ENCODE data around the gene RCC2. TPM values are rescaled to one million over a fixed set of nuclear protein-coding genes. Genes with fewer than 3 reads are reported as not detected.
A peak's percentile ranks its signal among the peaks of the same experiment; 100 is the strongest.
"Not testable (repeated sequence)": the region's sequence is repeated elsewhere in the genome, so short reads cannot be mapped to it uniquely, and the experiment has no call there.

Gene RCC2
- polyA plus RNA-seq, 3 donors: 11.2 to 25.9 (median 19.6) TPM

DNA sequence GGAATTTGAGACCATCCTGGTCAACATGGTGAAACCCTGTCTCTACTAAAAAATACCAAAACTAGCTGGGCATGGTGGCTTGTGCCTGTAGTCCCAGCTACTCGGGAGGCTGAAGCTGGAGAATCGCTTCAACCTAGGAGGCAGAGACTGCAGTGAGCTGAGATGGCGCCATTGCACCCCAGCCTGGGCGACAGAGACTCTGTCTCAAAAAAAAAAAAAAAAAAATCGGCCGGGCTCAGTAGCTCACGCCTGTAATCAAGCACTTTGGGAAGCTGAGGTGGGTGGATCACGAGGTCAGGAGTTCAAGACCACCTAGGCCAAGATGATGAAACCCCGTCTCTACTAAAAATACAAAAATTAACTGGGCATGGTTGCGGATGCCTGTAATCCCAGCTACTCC lies 12.7 kb upstream of the RCC2 start:
- WGBS, 3 donors: 47 to 69% (median 54%) methylated on average over 8 to 10 of the region's 10 CpGs
- H3K27ac ChIP-seq (ENCODE audit: low read depth, low read length): not testable (repeated sequence)

DNA sequence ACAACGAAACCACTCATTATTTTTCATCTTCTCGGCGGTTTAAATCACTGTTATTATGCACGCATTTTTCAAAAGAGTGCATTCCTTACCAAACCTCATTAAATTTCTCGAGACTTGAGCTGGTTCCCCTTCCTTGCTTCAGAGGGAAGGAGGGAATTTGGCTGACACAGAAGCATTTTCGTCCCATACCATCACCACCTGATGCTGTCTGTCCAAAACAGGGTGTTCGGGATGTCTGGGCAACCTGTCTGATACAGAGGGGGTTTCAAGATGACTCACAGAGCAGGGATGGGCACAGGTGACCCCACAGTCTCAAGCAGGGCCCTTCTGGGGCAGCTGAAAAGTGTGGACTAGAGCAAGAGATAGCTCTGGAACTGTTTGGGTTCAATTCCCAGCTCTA lies 12.3 kb upstream of the RCC2 start:
- H3K27ac ChIP-seq (ENCODE audit: low read depth, low read length): no peak overlapping the region
- WGBS, 3 donors: 79 to 80% (median 79%) methylated on average over 7 of the region's 7 CpGs

DNA sequence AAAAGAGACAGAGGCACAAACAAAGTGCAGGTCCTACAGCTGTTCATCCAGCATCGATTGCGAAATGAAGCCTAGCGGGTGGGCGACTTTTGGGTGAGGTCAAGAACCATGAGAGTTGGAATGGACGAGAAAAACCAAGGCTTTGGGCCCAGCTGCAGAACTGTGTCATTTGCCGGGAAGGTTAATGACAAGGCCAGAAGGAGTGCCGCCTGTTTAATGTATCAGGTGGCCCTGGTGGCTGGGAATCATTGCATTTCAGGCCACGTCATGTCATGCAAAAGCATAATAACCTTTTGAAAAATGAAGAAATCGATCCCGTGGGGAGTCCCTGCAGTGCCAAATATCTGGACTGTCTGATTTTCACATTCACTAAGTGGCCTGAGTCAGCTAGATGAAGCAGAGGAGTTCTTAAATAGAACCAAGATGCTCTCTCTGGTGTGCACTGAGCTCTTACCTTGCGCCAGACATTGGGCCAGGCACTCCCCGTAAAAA lies 8.1 kb upstream of the RCC2 start:
- 72 to 75% (median 72%) methylated on average over 12 of the region's 12 CpGs for WGBS, 3 donors
- H3K27ac ChIP-seq (ENCODE audit: low read depth, low read length): no peak overlapping the region

DNA sequence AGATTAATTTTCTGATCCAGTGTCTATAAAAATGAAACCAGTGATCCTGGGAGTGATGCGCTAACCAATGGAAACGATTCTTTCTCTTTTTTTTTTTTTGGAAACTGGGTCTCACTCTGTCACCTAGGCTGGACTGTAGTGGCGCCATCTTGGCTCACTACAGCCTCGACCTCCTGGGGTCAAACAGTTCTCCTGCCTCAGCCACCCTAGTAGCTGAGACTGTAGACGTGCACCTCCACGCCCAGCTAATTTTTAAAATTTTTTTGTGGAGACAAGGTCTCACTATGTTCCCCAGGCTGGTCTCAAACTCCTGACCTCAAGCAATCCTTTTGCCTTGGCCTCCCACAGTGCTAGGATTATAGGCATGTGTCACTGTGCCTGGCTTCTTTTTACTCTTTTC lies 3.4 kb upstream of the RCC2 start:
- WGBS, 3 donors: 84 to 85% (median 85%) methylated on average over 6 of the region's 6 CpGs
- H3K27ac ChIP-seq (ENCODE audit: low read depth, low read length): no peak overlapping the region

DNA sequence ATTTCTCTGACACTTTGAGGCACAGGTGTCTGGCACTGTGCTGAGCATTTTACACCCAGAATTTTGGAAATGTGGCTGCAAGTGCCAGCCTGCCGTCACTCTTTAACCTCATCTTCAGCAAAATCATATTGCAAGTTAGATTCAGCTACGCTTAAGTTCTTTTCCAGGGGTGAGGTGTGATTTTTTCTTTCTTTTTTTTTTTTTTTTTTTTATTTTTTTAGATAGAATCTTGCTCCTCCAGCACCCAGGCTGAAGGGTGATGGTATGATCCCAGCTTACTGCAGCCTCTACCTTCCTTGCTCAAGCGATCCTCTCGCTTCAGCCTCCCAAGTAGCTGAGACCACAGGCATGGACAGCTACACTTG lies 2.5 kb upstream of the RCC2 start:
- 90 to 95% (median 92%) methylated on average over 4 of the region's 4 CpGs for WGBS, 3 donors
- no peak overlapping the region for H3K27ac ChIP-seq (ENCODE audit: low read depth, low read length)

DNA sequence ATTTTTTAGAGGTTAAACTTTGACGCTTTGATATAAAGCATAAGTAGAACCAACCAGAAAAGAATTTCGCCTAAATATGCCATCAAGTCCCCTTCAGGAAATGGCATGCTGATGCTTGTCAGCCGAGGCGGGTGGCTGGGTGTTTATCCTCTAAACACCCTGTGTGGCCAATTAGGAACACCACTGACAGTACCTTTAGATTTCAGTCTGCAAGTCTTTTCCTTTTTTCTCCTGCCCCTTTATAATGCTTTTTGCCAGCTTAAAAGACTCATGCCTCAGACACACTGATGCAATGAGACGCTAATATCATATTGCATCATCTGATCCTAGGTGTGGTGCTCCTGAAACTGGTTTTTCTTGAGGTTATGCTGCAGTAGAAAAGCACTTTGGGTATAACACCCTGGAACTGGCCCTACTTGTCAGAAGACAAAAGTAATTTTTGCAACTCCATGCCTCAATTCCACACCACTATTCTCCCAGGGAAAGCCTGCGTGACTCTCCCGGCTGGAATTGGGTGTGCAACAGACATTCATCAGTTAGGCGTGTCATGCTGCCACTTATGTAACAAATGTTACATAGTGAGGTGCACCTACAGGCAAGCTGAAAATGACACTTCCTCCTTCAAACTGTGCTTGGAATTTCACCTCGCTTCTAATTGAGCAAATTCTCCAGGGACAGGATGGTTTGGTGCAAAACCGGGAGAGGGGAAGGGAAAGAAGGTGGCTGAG lies 2.0 kb upstream of the RCC2 start:
- 44 to 57% (median 56%) methylated on average over 10 of the region's 10 CpGs for WGBS, 3 donors
- H3K27ac ChIP-seq (ENCODE audit: low read depth, low read length): no peak overlapping the region

DNA sequence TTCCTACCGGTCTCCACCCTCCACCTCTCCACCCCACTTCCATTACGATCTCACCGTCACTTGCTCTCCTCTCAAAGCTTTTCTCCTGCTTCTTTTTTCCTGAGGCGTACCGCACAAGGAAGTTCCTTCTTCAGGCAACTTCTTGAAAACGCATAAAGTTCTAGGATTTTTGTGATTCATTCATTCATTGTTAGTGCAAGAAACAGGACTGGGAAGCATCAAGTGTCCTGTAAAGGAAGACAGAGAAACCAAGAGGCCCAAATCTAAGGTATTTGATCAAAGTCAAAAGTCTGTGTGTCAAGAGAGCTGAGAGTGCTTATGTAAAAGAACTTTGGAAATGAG lies 1.3 kb upstream of the RCC2 start:
- no peak overlapping the region for H3K27ac ChIP-seq (ENCODE audit: low read depth, low read length)
- WGBS, 3 donors: 64 to 90% (median 65%) methylated on average over 6 of the region's 6 CpGs

DNA sequence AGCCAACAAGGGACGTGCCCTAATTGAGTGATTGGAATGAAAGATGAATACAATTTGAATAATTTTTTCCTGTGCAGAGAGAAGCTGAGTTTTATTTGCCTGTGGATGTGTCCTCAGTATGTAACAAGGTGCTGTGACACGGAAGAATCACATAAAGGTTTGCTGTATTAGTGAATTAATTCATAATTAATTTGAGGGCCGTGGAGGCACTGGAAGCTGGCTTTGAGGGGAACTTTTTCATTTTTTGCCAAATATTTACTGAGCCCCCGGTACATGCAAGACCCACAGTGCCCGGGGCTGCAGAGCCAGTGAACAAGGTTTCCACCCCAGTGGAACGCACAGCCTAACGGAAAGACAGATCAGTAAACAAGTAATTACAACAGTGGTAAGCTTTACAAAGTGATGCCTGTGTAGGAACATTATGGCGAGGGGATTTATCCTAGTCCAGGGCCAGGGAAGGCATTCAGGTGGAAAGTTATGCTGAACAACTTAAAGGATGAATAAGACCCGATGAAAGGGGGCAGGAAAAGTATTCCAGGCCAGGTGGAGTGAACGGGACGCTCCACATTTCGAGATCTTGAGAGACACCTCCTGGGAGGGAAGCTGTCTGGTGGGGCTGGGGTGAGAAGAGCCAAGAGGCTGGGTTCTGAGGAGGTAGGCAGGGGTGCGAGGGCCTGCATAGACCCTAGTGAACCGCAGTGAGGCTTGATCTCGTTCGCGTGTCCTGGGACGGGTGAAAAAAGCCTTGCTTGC lies 773 bp upstream of the RCC2 start:
- H3K27ac ChIP-seq (ENCODE audit: low read depth, low read length): no peak overlapping the region
- 63 to 64% (median 64%) methylated on average over 18 of the region's 18 CpGs for WGBS, 3 donors

DNA sequence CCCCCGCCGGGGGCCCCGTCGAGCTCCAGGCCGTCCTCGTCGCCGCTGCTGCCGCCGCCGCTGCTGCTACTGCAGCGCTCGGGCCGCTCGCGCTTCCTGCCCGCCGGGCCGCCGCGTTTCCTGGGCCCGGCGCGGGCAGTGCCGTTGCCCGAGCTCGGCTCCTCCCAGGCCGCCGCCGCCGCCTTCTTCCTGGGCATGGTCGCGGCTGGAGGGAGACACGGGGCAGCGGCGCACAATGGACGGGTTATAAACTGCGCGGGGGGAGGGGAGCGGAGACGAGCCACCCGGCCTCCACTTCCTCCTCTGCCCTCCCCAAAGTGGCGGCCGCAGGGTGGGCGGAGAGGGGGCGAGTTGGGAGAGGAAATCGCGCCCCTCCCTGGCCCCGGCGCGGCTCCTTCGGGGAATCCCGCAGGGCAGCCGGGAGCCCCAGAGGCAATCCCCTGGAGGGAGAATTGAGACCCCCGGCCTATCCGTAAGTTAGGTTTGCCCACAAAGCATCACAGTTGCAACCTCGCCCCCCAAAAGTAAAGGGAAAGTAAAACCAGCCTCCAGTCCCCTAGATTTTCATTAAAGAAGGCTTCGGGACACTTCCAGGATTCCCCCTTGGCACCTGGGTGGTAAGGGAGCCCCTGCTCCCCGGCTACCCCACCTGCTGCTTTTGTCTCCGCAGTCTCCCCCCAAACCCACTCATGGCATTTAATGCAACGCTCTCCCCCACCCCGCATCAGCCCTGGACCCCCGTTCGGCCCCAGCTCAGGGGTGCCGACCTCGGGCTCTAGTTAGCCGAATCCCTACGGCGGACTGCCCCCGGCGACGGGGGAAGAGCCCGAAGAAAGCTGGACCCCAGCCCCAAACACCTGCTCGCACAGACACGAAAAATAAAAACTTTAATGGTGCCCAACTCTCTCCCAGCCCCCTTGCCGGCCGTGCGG lies 893 bp downstream of the RCC2 start:
- peak overlapping the region; percentile 24 for H3K27ac ChIP-seq (ENCODE audit: low read depth, low read length)
- 0 to 1% (median 1%) methylated on average over 64 to 78 of the region's 78 CpGs for WGBS, 3 donors

DNA sequence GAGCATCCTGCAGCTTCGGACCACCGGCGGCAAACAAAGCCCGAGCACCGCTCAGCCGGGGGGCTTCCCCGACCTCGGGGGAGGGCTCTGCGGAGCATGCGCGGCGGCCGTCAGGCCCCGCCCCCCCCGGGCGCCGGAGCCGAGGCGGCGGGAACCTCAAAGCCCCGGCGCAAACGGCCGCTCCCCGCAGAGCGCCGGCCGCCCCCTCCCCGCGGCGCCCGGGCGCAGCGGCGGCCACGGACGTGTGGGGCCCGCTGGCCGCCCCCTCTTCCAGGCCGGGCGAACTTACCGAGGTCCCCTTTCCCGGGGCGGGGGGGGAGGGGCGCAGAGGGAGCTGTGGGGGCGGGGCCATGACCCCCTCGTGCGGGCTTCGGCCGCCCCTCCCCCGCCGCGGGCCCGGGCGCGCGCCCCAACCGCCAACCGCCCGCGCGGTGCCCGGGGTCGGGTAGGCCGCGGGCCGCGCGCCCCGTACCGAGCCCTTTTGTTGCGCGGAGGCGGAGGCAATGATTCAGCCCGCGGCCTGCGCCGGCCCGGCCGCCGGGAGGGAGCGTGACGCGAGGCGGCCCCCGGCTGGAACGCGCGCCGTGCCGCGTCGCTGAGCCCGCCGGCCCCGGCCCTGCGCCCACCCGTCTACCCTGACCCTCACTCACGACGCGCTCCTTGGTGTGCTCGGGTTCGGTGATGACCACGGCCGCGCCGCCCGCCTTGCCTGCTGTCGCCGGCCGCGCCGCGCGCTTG lies 1.7 kb downstream of the RCC2 start:
- H3K27ac ChIP-seq (ENCODE audit: low read depth, low read length): peak overlapping the region; percentile 13
- 0 to 1% (median 0%) methylated on average over 27 to 112 of the region's 115 CpGs for WGBS, 3 donors

DNA sequence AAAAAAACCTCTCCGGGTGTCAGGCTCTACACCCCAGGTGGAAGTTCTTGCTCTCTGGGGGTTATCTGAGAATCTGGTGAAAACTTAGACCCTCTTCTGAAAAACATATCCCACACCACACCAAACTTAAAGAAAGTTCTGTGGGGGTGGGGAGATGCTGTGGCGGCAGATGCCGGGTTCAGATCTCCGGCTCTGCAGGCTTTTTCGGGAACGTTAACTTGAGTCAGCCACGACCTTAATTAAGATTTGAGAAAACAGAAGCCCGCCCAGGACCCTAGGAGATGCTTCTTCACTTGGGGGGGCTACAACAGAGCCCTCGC lies 2.3 kb downstream of the RCC2 start:
- H3K27ac ChIP-seq (ENCODE audit: low read depth, low read length): no peak overlapping the region

DNA sequence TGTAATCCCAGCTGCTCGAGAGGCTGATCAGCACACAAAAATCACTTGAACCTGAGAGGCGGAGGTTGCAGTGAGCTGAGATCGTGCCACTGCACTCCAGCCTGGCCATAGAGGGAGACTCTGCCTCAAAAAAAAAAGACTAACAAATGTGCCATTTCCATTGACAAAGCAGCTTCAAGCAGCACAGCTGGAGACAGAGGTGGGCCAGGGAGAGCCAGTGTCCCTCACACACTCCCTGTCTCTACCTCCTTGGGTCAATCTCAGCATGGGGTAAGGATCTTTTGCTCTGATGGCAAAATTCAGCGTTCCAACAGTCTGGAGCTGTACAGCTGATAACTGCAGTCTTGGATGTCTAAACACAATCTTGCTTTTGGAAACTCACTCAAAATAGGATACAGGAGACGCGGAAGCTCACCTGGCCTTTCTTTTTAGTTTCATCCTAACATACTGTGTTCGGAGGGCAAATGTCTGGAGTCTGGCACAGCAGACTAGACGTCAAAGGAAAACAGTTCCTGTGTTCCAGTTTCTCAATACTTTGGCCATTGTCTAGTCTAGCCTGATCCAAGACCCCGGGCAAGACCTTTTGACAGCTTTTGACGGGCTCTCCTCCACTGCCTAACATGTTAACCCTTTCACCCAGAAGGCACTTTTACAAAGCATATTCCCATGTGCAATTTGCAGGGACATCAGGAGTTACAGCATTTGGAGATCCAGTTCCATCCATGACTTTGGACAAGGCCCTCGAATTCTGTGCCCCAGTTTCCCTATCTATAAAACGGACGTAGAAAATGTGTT lies 2.9 kb downstream of the RCC2 start:
- H3K27ac ChIP-seq (ENCODE audit: low read depth, low read length): no peak overlapping the region
- WGBS, 3 donors: 45 to 50% (median 49%) methylated on average over 13 of the region's 13 CpGs

More for the DNA sequence above, 2.3 kb downstream of the RCC2 start:
- WGBS, 3 donors: 2 to 18% (median 2%) methylated on average over 9 of the region's 9 CpGs

DNA sequence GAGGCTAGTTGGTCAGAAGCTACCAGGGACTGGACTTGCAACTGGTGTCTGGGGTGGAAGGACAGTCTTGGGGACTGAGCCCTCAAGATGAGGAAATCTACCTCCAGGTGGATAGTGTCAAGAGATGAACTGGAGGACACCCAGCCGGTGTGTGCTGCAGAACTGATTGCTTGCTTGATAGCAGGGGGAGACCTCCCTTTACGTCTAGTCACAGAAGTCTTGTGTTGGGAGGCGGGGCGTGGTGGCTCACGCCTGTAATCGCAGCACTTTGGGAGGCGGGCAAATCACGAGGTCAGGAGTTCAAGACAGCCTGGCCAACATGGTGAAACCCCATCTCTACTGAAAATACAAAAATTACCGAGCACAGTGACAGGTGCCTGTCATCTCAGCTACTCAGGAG lies 4.9 kb downstream of the RCC2 start:
- WGBS, 3 donors: 75 to 89% (median 84%) methylated on average over 9 of the region's 9 CpGs
- no peak overlapping the region for H3K27ac ChIP-seq (ENCODE audit: low read depth, low read length)

DNA sequence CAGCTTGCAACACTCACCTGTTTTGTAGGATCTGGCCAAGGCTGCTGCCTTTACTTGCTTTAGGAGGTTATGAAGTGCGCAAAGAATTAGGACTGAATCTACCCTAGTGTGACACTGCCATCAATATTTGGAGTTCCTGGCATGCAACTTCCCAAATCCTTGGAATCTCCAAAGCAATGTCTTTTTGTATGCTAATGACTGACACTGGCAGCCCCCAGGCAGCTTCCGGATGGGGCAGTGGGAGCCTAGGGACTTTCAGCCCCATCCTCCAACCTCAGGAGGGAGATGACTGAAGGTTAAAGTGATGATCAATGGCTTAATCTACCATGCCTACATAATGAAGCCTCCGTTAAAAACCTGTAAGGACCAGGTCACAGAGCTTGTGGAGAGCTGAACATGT lies 5.5 kb downstream of the RCC2 start:
- WGBS, 3 donors: 80 to 88% (median 86%) methylated on average over 3 of the region's 3 CpGs
- no peak overlapping the region for H3K27ac ChIP-seq (ENCODE audit: low read depth, low read length)

DNA sequence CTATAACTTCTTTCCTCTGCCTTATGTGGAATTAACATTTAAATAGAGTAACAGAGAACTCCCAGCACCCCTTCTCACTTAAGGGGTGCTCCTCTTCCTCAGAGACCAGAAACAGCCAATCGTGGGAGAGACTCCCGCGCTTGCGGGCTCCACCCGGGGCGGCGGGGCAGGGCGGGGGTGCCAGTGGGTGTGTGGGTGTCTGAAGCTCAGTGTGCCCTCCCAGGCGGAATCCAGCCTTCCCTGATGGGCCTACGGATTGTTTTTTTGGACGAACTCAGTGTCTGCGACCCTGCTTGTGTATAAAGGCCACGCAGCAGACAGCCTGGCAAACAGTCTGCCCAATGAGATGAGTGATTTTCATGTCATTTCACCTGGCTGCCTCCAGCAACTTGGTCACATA lies 6.2 kb downstream of the RCC2 start:
- WGBS, 3 donors: 86 to 93% (median 88%) methylated on average over 13 of the region's 13 CpGs
- H3K27ac ChIP-seq (ENCODE audit: low read depth, low read length): no peak overlapping the region

DNA sequence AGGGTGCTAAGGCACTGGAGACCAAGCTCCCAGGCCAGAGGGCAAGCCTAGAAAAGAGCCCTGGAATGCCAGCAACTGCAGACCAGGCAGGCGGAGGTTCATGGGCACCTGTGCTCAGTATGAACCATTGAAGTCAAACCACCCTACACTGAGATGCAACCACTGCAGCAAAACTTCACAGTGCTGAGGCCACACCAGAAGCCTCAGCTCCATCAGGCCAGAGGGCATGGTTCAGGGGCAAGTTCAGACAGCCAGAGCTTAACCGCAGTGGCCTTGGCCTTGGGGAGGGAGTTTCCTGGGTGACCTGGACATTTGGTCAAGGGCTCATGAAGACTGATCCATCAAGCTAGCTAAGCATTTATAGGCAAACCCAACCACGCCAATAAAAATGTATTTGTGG lies 7.1 kb downstream of the RCC2 start:
- H3K27ac ChIP-seq (ENCODE audit: low read depth, low read length): no peak overlapping the region
- 92 to 97% (median 96%) methylated on average over 3 of the region's 3 CpGs for WGBS, 3 donors

DNA sequence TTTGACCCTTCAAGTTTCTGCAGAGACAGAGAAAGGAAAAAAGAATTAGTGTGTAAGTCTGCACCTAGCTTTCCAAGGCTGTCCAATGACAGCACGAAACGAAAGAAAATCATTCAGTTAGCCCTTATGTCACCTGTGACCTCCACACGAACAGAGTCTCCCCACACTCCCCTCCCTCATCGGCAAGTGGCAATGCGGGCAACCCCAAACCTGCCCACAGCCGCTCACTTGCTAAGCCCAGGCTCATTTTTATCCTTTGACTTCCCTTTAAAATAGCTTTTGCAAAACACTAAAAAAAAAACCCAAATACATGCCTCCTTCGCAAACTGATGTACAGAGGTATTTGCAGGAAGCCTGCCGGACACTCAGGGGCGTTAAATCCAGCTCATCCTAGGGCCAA lies 10.3 kb downstream of the RCC2 start:
- 83 to 89% (median 87%) methylated on average over 9 of the region's 9 CpGs for WGBS, 3 donors
- no peak overlapping the region for H3K27ac ChIP-seq (ENCODE audit: low read depth, low read length)

All from adipose tissue (tissue), 3 donors.